A549 (cell line): Measurements from ENCODE around the gene XDH. TPM values are rescaled to one million over a fixed set of nuclear protein-coding genes. Genes with fewer than 3 reads are reported as not detected.

Experiments used
- ATAC-seq, 2 experiments: fragments of 200-7000 bp in 1 of 2; fragments of >200 bp in 1 of 2; cut with Nextera tagmentation in 1 of 2; cut with Tn5 transposase in 1 of 2; 3 replicates each; pipeline versions ENCODE4 v1.8.0 to v1.9.1; 2018 to 2020; ENCODE audit warnings: mild to moderate bottlenecking in 1 of 2, moderate library complexity in 1 of 2
- CTCF ChIA-PET: fragments of 300-600 bp; sonication (Branson Sonifier 250); formaldehyde crosslinking; extraction: SDS; loops from one replicate; lab custom pipeline; 2021; ENCODE audit warnings: antibody characterized with exemption, inconsistent platforms; lab: Yijun Ruan, JAX
- POLR2A ChIA-PET: fragments of 350-600 bp; formaldehyde crosslinking; extraction: SDS; loops from one replicate; lab custom pipeline; 2021; ENCODE audit warnings: antibody characterized with exemption, inconsistent platforms; lab: Yijun Ruan, JAX
- DNase-seq, 2 experiments: peaks; one replicate each; pipeline versions ENCODE4 v3.0.0 to v3.0.0-alpha.2; 2011 to 2016; ENCODE audit warnings: low read depth in 1 of 2, low spot score in 1 of 2
- FAIRE-seq: peaks from 2 replicates; lab custom pipeline; 2011; peaks lifted over from hg19 to GRCh38; lab: Jason Lieb, UNC
- H3K27ac ChIP-seq, 2 experiments: fragments of >200 bp; sonication (Bioruptor Twin); formaldehyde crosslinking; 3 replicates each; pipeline ENCODE4 v1.5.1; 2016 to 2017
- H3K4me1 ChIP-seq: fragments of >200 bp; sonication (Bioruptor Twin); formaldehyde crosslinking; 3 replicates; pipeline ENCODE4 v1.6.1; 2016
- H3K4me2 ChIP-seq: fragments of >200 bp; sonication (Bioruptor Twin); formaldehyde crosslinking; 3 replicates; pipeline ENCODE4 v1.6.1; 2016
- H3K4me3 ChIP-seq: fragments of >200 bp; sonication (Bioruptor Twin); formaldehyde crosslinking; 3 replicates; pipeline ENCODE4 v1.5.1; 2016
- H3K9me3 ChIP-seq: fragments of >200 bp; sonication (Bioruptor Twin); formaldehyde crosslinking; 3 replicates; pipeline ENCODE4 v1.6.1; 2016
- CBX2 ChIP-seq: fragments of 200-600 bp; sonication (generic); IDR thresholded peaks from 2 replicates; pipeline ENCODE4 v1.6.1; 2016; ENCODE audit warnings: low read depth, mild to moderate bottlenecking, borderline replicate concordance
- CBX8 ChIP-seq: fragments of 200-600 bp; sonication (generic); IDR thresholded peaks from 2 replicates; pipeline ENCODE4 v1.6.1; 2016
- CEBPB ChIP-seq, 2 experiments: fragments of >200 bp in 1 of 2; sonication (Bioruptor Twin) in 1 of 2; formaldehyde crosslinking in 1 of 2; IDR thresholded peaks; 2 replicates each; pipeline ENCODE4 v1.6.1; 2012 to 2016
- CHD2 ChIP-seq: fragments of 150-350 bp; IDR thresholded peaks from 2 replicates; pipeline ENCODE4 v1.6.1; 2014; ENCODE audit warnings: low read length; ENCODE audit not compliant: partially characterized antibody
- EP300 ChIP-seq, 2 experiments: fragments of >200 bp; sonication (Bioruptor Twin); formaldehyde crosslinking; IDR thresholded peaks; 2 replicates in 1 of 2; 3 replicates in 1 of 2; pipeline ENCODE4 v1.6.1; 2016 to 2017
- ESRRA ChIP-seq: fragments of 150-350 bp; IDR thresholded peaks from 2 replicates; pipeline ENCODE4 v1.6.1; 2014; ENCODE audit warnings: mild to moderate bottlenecking, low read length, borderline replicate concordance
- FOSB ChIP-seq: fragments of 250-450 bp; sonication (Bioruptor Pico); IDR thresholded peaks from 2 replicates; pipeline ENCODE4 v1.5.0; 2020; ENCODE audit warnings: mild to moderate bottlenecking, moderate library complexity
- FOSL2 ChIP-seq, 2 experiments: fragments of 450-650 bp in 1 of 2; fragments of >200 bp in 1 of 2; sonication (Bioruptor Twin) in 1 of 2; formaldehyde crosslinking; IDR thresholded peaks; 2 replicates each; pipeline versions ENCODE4 v1.5.0 to v1.6.1; 2016 to 2020; ENCODE audit warnings: mild to moderate bottlenecking in 1 of 2, moderate library complexity in 1 of 2
- GATA3 ChIP-seq: IDR thresholded peaks from 2 replicates; pipeline ENCODE4 v1.6.1; 2012; ENCODE audit warnings: borderline replicate concordance
- HOXA7 ChIP-seq: fragments of 250-450 bp; sonication (Bioruptor Pico); IDR thresholded peaks from 2 replicates; pipeline ENCODE4 v1.5.0; 2020; ENCODE audit warnings: mild to moderate bottlenecking, moderate library complexity
- HOXB13 ChIP-seq: fragments of 250-450 bp; sonication (Bioruptor Pico); IDR thresholded peaks from 2 replicates; pipeline ENCODE4 v1.5.0; 2020; ENCODE audit warnings: low read depth, mild to moderate bottlenecking, moderate library complexity
- KDM1A ChIP-seq: fragments of 200-600 bp; sonication (generic); IDR thresholded peaks from 2 replicates; pipeline ENCODE4 v1.6.1; 2016; ENCODE audit warnings: low read depth, mild to moderate bottlenecking
- KDM5A ChIP-seq: fragments of 200-600 bp; sonication (generic); IDR thresholded peaks from 2 replicates; pipeline ENCODE4 v1.6.1; 2016; ENCODE audit warnings: antibody characterized with exemption, mild to moderate bottlenecking
- MAFK ChIP-seq: fragments of 450-650 bp; IDR thresholded peaks from 2 replicates; pipeline ENCODE4 v1.6.1; 2014; ENCODE audit not compliant: partially characterized antibody
- MAZ ChIP-seq: fragments of 150-350 bp; IDR thresholded peaks from 2 replicates; pipeline ENCODE4 v1.6.1; 2014; ENCODE audit warnings: antibody characterized with exemption, low read depth, low read length, borderline replicate concordance
- MYC ChIP-seq: IDR thresholded peaks from 2 replicates; pipeline ENCODE4 v1.6.1; 2012; ENCODE audit warnings: mild to moderate bottlenecking, inconsistent platforms, low read length, improper control_type of control experiment, borderline replicate concordance
- PHF8 ChIP-seq: fragments of 200-600 bp; sonication (generic); IDR thresholded peaks from 2 replicates; pipeline ENCODE4 v1.6.1; 2016; ENCODE audit warnings: low read depth, mild to moderate bottlenecking, antibody characterized with exemption, moderate library complexity, borderline replicate concordance
- POLR2A ChIP-seq: IDR thresholded peaks from 2 replicates; pipeline ENCODE4 v1.6.1; 2012; ENCODE audit warnings: mild to moderate bottlenecking, low read length
- POLR2AphosphoS2 ChIP-seq: conservative IDR thresholded peaks from 2 replicates; pipeline ENCODE4 v1.6.1; 2012; ENCODE audit warnings: low read length, improper control_type of control experiment, inconsistent platforms
- RARB ChIP-seq: fragments of 250-450 bp; sonication (Bioruptor Pico); IDR thresholded peaks from 2 replicates; pipeline ENCODE4 v1.8.0; 2021; ENCODE audit warnings: mild to moderate bottlenecking, moderate library complexity
- RCOR1 ChIP-seq: fragments of 150-350 bp; IDR thresholded peaks from 2 replicates; pipeline ENCODE4 v1.6.1; 2014; ENCODE audit warnings: antibody characterized with exemption, low read length, low read depth
- SMC3 ChIP-seq: fragments of >200 bp; sonication (Bioruptor Twin); formaldehyde crosslinking; IDR thresholded peaks from 3 replicates; pipeline ENCODE4 v1.6.1; 2018; ENCODE audit warnings: inconsistent platforms
- SREBF2 ChIP-seq: fragments of 450-650 bp; IDR thresholded peaks from 2 replicates; pipeline ENCODE4 v1.6.1; 2014; ENCODE audit warnings: mild to moderate bottlenecking, moderate library complexity
- TP53 ChIP-seq: fragments of 250-450 bp; sonication (Bioruptor Pico); IDR thresholded peaks from 2 replicates; pipeline ENCODE4 v1.5.0; 2021; ENCODE audit warnings: mild to moderate bottlenecking, moderate library complexity
- ZC3H11A ChIP-seq: fragments of 450-650 bp; IDR thresholded peaks from 2 replicates; pipeline ENCODE4 v1.6.1; 2014; ENCODE audit warnings: antibody characterized with exemption, mild to moderate bottlenecking
- ZFP36 ChIP-seq: fragments of 450-650 bp; IDR thresholded peaks from 2 replicates; pipeline ENCODE4 v1.6.1; 2014; ENCODE audit warnings: borderline replicate concordance; ENCODE audit not compliant: partially characterized antibody
- ZSCAN20 ChIP-seq: fragments of 250-450 bp; sonication (Bioruptor Pico); IDR thresholded peaks from 2 replicates; pipeline ENCODE4 v1.8.0; 2022; ENCODE audit warnings: mild to moderate bottlenecking, moderate library complexity
- WGBS: methylation state at CpG from one replicate; pipeline ENCODE4 v1.1.6; 2017; ENCODE audit errors: missing lambda C conversion rate; 5-methylcytosine and 5-hydroxymethylcytosine counted together
- polyA plus RNA-seq, 4 experiments: library from polyadenylated mRNA; depleted of rRNA in 3 of 4; stranded (reverse); fragments of >200 nt; fragmentation: RNase III in 1 of 4; extraction: RNeasy Plus Mini Kit Qiagen cat#74134 plus additional on column Dnase treatment in 1 of 4; gene quantifications; 2 replicates in 3 of 4; 3 replicates in 1 of 4; pipeline ENCODE4 v1.2.3, GENCODE V29; 2011 to 2017
- TF ChIP-seq, protein P1 (sequence below): IDR thresholded peaks from 2 replicates; pipeline ENCODE4 v1.6.1; 2012
- TF ChIP-seq, protein P2 (sequence below): fragments of 200-600 bp; sonication (generic); IDR thresholded peaks from 2 replicates; pipeline ENCODE4 v1.6.1; 2016; ENCODE audit warnings: antibody characterized with exemption, mild to moderate bottlenecking, moderate library complexity
- TF ChIP-seq, protein P3 (sequence below): fragments of >200 bp; sonication (Bioruptor Twin); formaldehyde crosslinking; IDR thresholded peaks from 3 replicates; pipeline ENCODE4 v1.6.1; 2016
- TF ChIP-seq, protein P4 (sequence below): fragments of >200 bp; sonication (Bioruptor Twin); formaldehyde crosslinking; IDR thresholded peaks from 3 replicates; pipeline ENCODE4 v1.5.1; 2016
- TF ChIP-seq, protein P5 (sequence below): fragments of 250-450 bp; sonication (Bioruptor Pico); IDR thresholded peaks from 2 replicates; pipeline ENCODE4 v1.5.0; 2021; ENCODE audit warnings: mild to moderate bottlenecking, moderate library complexity, borderline replicate concordance

The XDH gene
- polyA plus RNA-seq, 2 of the 4 experiments (the other 2 are of a cell fraction), result 0.71 to 1.1 TPM

DNA sequence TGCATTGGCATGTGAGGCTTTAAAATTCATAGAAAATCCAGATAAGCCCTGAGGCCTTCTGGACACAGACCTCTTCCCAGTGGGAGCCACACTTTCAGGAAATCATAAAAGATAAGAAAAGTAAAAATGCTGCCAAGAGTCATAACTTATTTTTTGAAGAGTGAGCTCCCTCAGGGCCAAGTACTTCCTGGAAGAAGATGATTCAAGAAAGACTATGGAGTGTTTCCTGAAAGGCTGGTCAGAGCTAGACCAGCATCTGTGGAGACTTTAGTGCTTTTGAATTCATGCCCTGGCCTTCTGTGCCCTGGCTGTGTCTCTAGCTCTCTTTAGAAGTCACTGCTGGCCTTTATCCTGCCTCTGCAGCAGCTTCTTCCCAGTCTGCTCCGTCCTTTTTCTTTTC lies 6.4 kb upstream of the XDH start:
- ChIA-PET POLR2A (no interaction called here), CTCF (interaction anchor here (1.4 kb wide), 1 partner anchor 19 kb away, joined by 3 read pairs; no protein-coding TSS in a partner anchor)
- 58% methylated on average over 1 of the region's 1 CpG for WGBS
- H3K4me2 ChIP-seq, result no peak overlapping the region
- no peak for ATAC-seq
- H3K4me1 ChIP-seq, result peaks cover under 1% of the 10 kb centered on the region; the same call in 1 of the 3 replicates
- DNase-seq, result no peak
- no peak for FAIRE-seq
- H3K27ac ChIP-seq, result no peak overlapping the region
- peaks cover 34% of the 10 kb centered on the region for H3K9me3 ChIP-seq
- H3K4me3 ChIP-seq, result no peak overlapping the region
- TF ChIP-seq CBX2 (no peak), POLR2A (no peak), EP300 (IDR thresholded peaks at IDR 0.05) (no peak), CHD2 (no peak), ESRRA (no peak), MAZ (no peak), SMC3 (no peak), FOSB (CRISPR knock-in tag) (no peak), TP53 (no peak), ZSCAN20 (CRISPR knock-in tag) (no peak), RARB (CRISPR knock-in tag) (no peak), RCOR1 (no peak), CEBPB (IDR thresholded peaks at IDR 0.05) (no peak), CBX8 (no peak), FOSL2 (IDR thresholded peaks at IDR 0.05) (no peak), FOSL2 (CRISPR knock-in tag; IDR thresholded peaks at IDR 0.05) (no peak), ZFP36 (no peak), POLR2AphosphoS2 (no peak), HOXB13 (CRISPR knock-in tag) (no peak)
- TF ChIP-seq, protein P1, sequence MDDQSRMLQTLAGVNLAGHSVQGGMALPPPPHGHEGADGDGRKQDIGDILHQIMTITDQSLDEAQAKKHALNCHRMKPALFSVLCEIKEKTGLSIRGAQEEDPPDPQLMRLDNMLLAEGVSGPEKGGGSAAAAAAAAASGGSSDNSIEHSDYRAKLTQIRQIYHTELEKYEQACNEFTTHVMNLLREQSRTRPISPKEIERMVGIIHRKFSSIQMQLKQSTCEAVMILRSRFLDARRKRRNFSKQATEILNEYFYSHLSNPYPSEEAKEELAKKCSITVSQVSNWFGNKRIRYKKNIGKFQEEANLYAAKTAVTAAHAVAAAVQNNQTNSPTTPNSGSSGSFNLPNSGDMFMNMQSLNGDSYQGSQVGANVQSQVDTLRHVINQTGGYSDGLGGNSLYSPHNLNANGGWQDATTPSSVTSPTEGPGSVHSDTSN, result no peak
- TF ChIP-seq, protein P2, sequence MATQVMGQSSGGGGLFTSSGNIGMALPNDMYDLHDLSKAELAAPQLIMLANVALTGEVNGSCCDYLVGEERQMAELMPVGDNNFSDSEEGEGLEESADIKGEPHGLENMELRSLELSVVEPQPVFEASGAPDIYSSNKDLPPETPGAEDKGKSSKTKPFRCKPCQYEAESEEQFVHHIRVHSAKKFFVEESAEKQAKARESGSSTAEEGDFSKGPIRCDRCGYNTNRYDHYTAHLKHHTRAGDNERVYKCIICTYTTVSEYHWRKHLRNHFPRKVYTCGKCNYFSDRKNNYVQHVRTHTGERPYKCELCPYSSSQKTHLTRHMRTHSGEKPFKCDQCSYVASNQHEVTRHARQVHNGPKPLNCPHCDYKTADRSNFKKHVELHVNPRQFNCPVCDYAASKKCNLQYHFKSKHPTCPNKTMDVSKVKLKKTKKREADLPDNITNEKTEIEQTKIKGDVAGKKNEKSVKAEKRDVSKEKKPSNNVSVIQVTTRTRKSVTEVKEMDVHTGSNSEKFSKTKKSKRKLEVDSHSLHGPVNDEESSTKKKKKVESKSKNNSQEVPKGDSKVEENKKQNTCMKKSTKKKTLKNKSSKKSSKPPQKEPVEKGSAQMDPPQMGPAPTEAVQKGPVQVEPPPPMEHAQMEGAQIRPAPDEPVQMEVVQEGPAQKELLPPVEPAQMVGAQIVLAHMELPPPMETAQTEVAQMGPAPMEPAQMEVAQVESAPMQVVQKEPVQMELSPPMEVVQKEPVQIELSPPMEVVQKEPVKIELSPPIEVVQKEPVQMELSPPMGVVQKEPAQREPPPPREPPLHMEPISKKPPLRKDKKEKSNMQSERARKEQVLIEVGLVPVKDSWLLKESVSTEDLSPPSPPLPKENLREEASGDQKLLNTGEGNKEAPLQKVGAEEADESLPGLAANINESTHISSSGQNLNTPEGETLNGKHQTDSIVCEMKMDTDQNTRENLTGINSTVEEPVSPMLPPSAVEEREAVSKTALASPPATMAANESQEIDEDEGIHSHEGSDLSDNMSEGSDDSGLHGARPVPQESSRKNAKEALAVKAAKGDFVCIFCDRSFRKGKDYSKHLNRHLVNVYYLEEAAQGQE, result no peak

DNA sequence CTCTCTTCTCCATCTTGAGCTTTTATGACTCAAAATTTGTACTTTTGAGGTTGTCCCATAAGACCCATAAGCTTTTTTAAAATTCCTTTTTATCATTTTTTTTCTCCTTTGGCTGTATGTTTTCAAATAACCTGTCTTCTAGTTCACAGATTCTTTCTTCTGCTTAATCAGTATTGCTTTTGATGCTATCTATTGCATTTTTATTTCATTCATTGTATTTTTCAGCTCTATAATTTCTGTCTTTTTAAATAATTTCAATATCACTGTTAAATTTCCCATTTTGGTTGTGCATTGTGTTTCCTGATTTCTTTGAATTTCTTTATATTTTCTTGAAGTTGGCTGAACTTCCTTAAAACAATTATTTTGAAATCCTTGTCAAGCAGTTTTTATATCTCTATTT lies 4.8 kb upstream of the XDH start:
- DNase-seq (no peak), FAIRE-seq (no peak), ATAC-seq (no peak)
- H3K4me3 ChIP-seq, result no peak overlapping the region
- H3K4me2 ChIP-seq, result no peak overlapping the region
- POLR2A ChIA-PET, result no interaction called here
- peaks cover 16% of the 10 kb centered on the region for H3K4me1 ChIP-seq
- H3K9me3 ChIP-seq, result peaks cover 34% of the 10 kb centered on the region
- CTCF ChIA-PET, result interaction anchor here (1.4 to 1.8 kb wide), 2 partner anchors 15 to 33 kb away, joined by 3 read pairs; no protein-coding TSS in a partner anchor
- H3K27ac ChIP-seq, result no peak overlapping the region
- TF ChIP-seq, protein P3, sequence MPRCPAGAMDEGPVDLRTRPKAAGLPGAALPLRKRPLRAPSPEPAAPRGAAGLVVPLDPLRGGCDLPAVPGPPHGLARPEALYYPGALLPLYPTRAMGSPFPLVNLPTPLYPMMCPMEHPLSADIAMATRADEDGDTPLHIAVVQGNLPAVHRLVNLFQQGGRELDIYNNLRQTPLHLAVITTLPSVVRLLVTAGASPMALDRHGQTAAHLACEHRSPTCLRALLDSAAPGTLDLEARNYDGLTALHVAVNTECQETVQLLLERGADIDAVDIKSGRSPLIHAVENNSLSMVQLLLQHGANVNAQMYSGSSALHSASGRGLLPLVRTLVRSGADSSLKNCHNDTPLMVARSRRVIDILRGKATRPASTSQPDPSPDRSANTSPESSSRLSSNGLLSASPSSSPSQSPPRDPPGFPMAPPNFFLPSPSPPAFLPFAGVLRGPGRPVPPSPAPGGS, result no peak
- TF ChIP-seq MAFK, result no peak
- TF ChIP-seq, protein P4, sequence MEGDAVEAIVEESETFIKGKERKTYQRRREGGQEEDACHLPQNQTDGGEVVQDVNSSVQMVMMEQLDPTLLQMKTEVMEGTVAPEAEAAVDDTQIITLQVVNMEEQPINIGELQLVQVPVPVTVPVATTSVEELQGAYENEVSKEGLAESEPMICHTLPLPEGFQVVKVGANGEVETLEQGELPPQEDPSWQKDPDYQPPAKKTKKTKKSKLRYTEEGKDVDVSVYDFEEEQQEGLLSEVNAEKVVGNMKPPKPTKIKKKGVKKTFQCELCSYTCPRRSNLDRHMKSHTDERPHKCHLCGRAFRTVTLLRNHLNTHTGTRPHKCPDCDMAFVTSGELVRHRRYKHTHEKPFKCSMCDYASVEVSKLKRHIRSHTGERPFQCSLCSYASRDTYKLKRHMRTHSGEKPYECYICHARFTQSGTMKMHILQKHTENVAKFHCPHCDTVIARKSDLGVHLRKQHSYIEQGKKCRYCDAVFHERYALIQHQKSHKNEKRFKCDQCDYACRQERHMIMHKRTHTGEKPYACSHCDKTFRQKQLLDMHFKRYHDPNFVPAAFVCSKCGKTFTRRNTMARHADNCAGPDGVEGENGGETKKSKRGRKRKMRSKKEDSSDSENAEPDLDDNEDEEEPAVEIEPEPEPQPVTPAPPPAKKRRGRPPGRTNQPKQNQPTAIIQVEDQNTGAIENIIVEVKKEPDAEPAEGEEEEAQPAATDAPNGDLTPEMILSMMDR, result no peak
- no peak for TF ChIP-seq POLR2A
- TF ChIP-seq KDM5A, result no peak
- no peak for TF ChIP-seq GATA3
- TF ChIP-seq SREBF2, result no peak
- TF ChIP-seq RCOR1, result no peak
- no peak for TF ChIP-seq PHF8
- TF ChIP-seq HOXA7 (CRISPR knock-in tag), result no peak
- TF ChIP-seq CEBPB (IDR thresholded peaks at IDR 0.05), result no peak
- no peak for TF ChIP-seq MYC
- no peak for TF ChIP-seq KDM1A
- no peak for TF ChIP-seq ZC3H11A
- TF ChIP-seq FOSB (CRISPR knock-in tag), result no peak
- TF ChIP-seq, protein P5, sequence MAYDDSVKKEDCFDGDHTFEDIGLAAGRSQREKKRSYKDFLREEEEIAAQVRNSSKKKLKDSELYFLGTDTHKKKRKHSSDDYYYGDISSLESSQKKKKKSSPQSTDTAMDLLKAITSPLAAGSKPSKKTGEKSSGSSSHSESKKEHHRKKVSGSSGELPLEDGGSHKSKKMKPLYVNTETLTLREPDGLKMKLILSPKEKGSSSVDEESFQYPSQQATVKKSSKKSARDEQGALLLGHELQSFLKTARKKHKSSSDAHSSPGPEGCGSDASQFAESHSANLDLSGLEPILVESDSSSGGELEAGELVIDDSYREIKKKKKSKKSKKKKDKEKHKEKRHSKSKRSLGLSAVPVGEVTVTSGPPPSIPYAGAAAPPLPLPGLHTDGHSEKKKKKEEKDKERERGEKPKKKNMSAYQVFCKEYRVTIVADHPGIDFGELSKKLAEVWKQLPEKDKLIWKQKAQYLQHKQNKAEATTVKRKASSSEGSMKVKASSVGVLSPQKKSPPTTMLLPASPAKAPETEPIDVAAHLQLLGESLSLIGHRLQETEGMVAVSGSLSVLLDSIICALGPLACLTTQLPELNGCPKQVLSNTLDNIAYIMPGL (CRISPR knock-in tag), result no peak
